Activated B cell treated with CpG ODN at 0.5 μM for 24 hours (primary cell): ENCODE measurements around the gene DYNLT1. TPM values are rescaled to one million over a fixed set of nuclear protein-coding genes. Genes with fewer than 3 reads are reported as not detected.

ENCODE experiments used
- ATAC-seq: fragments of 200-7000 bp; cut with Tn5 transposase; one replicate; pipeline ENCODE4 v1.10.0; 2021; ENCODE audit warnings: low read depth, mild to moderate bottlenecking, moderate library complexity
- CTCF ChIA-PET: fragments of 350-600 bp; sonication (Branson Sonifier 250); formaldehyde crosslinking; loops from one replicate; lab custom pipeline; 2021; ENCODE audit warnings: antibody characterized with exemption; lab: Charles Lee
- POLR2A ChIA-PET: fragments of 350-600 bp; sonication (Branson Sonifier 250); formaldehyde crosslinking; loops from one replicate; lab custom pipeline; 2021; ENCODE audit warnings: antibody characterized with exemption; lab: Charles Lee
- DNase-seq: peaks from one replicate; pipeline ENCODE4 v3.0.0; 2022
- H3K27ac Mint-ChIP-seq: one replicate; pipeline ENCODE4 v1.8.0; 2020; ENCODE audit warnings: mixed read lengths
- H3K27me3 Mint-ChIP-seq: one replicate; pipeline ENCODE4 v1.8.0; 2021; ENCODE audit warnings: mixed read lengths
- H3K36me3 Mint-ChIP-seq: one replicate; pipeline ENCODE4 v1.8.0; 2021; ENCODE audit warnings: low read depth, mixed read lengths
- H3K4me1 Mint-ChIP-seq: one replicate; pipeline ENCODE4 v1.8.0; 2021; ENCODE audit warnings: mixed read lengths
- H3K4me3 Mint-ChIP-seq: one replicate; pipeline ENCODE4 v1.8.0; 2020; ENCODE audit warnings: mild to moderate bottlenecking, mixed read lengths
- H3K9me3 Mint-ChIP-seq: one replicate; pipeline ENCODE4 v1.8.0; 2020; ENCODE audit warnings: mixed read lengths
- intact Hi-C: fragments of 100-400 bp; cut with micrococcal nuclease; formaldehyde crosslinking; loops from one replicate; pipeline ENCODE4 v1.15.1; 2024
- total RNA-seq: library from RNA; stranded (reverse); gene quantifications from 2 replicates; pipeline ENCODE4 v1.2.3, GENCODE V29; 2022
- TF ChIP-seq, protein P1 (sequence below): fragments of 200-600 bp; IDR thresholded peaks from one replicate; pipeline ENCODE4 v1.8.0; 2022; ENCODE audit warnings: antibody characterized with exemption, mild to moderate bottlenecking

Gene DYNLT1
- total RNA-seq, 1 donor from 2014 or later: 43.9 TPM

DNA sequence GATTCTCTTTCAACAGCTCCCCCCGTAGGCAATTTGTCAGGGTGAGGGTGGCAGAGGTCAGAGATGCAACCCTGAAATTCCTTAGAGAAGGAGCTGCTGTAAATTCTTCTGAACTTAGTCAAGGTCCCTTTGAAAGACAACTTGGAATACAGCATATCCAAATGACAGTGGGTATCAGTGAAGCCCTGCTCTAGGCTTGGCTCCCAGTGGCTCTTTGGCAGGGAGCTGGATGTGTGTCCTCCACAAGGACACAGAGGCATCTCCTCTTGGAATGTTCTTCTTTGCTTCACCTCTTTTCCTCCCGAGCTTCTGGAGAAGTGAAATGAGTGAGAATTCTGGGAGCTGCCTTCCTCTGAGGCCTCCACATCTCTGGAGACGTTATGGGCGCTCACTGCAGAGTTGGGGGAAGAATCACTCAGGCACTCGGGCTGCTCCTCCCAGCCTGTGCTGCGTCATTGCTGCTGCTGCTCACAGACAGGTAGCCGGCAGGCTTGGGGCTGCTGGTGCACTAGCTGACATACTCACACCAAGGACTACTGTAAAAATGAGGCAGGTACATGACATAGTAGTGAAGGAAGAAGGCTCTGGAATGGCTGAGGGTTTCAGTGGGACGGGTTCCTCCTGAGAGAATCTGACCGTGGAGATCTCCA, 34.1 kb downstream of the DYNLT1 start:
- H3K4me3 Mint-ChIP-seq: no peak overlapping the region
- no peak overlapping the region for H3K27ac Mint-ChIP-seq

DNA sequence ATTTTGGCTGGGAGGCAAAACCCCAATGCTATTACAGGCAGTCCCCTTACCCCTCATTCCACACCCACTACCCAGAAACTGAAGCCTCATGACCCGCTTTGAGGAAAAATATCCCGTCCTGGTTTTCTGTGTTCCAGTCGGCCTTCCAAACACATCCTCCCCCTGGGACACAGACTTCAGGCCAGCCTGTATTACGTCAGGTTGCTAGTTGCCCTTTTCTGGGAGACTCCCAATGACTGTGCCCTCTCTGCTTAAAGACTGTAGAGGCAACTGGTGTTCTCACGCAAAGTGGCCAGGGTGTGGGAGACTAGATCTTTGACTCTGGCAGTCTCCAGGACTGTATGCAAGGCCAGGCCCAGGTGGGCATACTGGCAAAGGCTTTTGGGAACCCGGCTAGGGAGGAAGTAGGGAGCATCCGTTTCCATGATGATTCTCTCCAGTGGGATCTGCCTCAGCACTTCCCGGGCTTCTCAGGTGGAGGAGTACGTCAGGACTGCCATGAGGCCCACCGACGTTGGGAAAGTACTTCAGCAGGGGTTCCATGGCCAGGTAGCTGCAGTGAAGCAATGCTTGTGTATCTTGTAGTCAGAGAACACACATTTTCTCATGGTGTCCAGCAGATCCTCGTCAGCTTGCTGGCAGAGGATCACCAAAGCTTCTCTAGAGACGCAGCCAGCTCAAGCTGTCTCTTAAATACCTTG, 34.9 kb downstream of the DYNLT1 start:
- intact Hi-C loops: no loop called here
- no peaks in the 10 kb centered on the region for H3K27me3 Mint-ChIP-seq
- no peak for ATAC-seq
- CTCF ChIA-PET: interaction anchor here (1.3 kb wide), 1 partner anchor 82 kb away, joined by 6 read pairs; no protein-coding TSS in a partner anchor
- no peak for DNase-seq
- POLR2A ChIA-PET: no interaction called here
- H3K27ac Mint-ChIP-seq: no peak overlapping the region
- no peaks in the 10 kb centered on the region for H3K9me3 Mint-ChIP-seq
- TF ChIP-seq, protein P1, sequence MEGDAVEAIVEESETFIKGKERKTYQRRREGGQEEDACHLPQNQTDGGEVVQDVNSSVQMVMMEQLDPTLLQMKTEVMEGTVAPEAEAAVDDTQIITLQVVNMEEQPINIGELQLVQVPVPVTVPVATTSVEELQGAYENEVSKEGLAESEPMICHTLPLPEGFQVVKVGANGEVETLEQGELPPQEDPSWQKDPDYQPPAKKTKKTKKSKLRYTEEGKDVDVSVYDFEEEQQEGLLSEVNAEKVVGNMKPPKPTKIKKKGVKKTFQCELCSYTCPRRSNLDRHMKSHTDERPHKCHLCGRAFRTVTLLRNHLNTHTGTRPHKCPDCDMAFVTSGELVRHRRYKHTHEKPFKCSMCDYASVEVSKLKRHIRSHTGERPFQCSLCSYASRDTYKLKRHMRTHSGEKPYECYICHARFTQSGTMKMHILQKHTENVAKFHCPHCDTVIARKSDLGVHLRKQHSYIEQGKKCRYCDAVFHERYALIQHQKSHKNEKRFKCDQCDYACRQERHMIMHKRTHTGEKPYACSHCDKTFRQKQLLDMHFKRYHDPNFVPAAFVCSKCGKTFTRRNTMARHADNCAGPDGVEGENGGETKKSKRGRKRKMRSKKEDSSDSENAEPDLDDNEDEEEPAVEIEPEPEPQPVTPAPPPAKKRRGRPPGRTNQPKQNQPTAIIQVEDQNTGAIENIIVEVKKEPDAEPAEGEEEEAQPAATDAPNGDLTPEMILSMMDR: no peak
- no peak overlapping the region for H3K4me3 Mint-ChIP-seq
- peaks cover 70% of the 10 kb centered on the region for H3K36me3 Mint-ChIP-seq
- H3K4me1 Mint-ChIP-seq: no peaks in the 10 kb centered on the region

More for the DNA sequence above, 34.1 kb downstream of the DYNLT1 start:
- Mint-ChIP-seq H3K9me3 (no peaks in the 10 kb centered on the region), H3K27me3 (no peaks in the 10 kb centered on the region), H3K4me1 (no peaks in the 10 kb centered on the region), H3K36me3 (peaks cover 77% of the 10 kb centered on the region)
- DNase-seq: no peak
- ChIA-PET POLR2A (no interaction called here), CTCF (interaction anchor here (1.3 kb wide), 1 partner anchor 81 kb away, joined by 6 read pairs; no protein-coding TSS in a partner anchor)
- TF ChIP-seq, protein P1: no peak
- intact Hi-C loops: no loop called here
- no peak for ATAC-seq

DNA sequence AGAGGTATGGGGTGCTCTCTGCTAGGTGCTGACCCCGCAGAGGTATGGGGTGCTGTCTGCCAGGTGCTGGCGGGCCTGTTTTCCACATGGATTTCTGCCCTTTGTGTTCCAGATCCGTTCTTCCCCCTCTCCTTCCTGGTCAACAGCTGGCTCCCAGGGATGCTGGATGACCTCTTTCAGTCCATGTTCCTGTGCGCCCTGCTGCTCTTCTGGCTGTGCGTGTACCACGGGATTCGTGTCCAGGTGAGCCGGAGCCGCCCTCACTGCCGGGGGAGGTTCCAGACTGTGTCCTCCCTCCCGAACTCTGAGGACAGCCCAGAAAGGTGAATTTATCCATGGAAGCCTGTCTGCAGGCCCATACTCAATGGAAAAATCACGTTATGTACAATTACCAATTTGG, 36.3 kb downstream of the DYNLT1 start:
- intact Hi-C loops: no loop called here
- POLR2A ChIA-PET: no interaction called here
- H3K36me3 Mint-ChIP-seq: peaks cover 73% of the 10 kb centered on the region
- H3K4me1 Mint-ChIP-seq: no peaks in the 10 kb centered on the region
- H3K9me3 Mint-ChIP-seq: no peaks in the 10 kb centered on the region
- CTCF ChIA-PET: interaction anchor here (7.4 kb wide), 1 partner anchor 388 kb away, joined by 50 read pairs; no protein-coding TSS in a partner anchor
- H3K27ac Mint-ChIP-seq: no peak overlapping the region
- ATAC-seq: no peak
- no peak for DNase-seq
- TF ChIP-seq, protein P1: no peak
- H3K27me3 Mint-ChIP-seq: no peaks in the 10 kb centered on the region
- H3K4me3 Mint-ChIP-seq: no peak overlapping the region

DNA sequence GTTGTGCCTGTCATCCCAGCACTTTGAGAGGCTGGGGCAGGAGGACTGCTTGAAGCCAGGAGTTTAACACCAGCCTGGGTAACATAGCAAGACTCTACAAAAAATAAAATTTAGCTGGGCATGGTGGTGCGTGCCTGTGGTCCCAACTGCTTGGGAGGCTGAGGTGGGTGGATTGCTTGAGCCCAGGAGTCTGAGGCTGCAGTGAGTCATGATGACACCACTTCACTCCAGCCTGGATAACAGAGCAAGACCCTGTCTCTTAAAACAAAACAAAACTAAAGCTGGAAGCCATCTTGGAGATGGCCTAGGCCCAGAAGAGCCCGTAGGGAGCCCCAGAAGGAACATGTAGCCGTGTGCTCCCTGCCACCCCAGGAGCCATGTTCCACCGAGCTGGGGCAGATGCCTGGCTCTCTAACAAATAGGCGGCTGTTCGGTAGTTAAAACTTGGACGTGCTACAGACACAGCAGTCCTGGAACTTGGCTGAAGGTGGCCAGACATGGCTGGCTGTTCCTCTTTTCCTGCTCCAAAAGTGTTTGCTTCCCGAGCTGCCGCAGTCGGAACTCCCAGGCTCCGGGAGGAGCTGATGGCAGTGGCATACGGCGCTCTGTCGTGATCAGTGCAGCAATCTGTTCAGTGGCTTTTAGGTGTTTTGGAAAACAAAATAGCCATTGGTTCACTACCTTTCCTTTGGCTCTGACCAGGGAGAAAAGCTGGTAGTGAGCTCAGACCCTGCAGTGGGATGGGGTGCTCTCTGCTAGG, 37.0 kb downstream of the DYNLT1 start:
- ChIA-PET CTCF (interaction anchor here (0.9 to 7.4 kb wide), 2 partner anchors 387 to 393 kb away, joined by 4 to 50 read pairs; no protein-coding TSS in a partner anchor), POLR2A (no interaction called here)
- Mint-ChIP-seq H3K27me3 (no peaks in the 10 kb centered on the region), H3K9me3 (no peaks in the 10 kb centered on the region), H3K4me1 (no peaks in the 10 kb centered on the region), H3K4me3 (no peak overlapping the region), H3K27ac (no peak overlapping the region), H3K36me3 (peaks cover 73% of the 10 kb centered on the region)
- intact Hi-C loops: no loop called here
- ATAC-seq (no peak), DNase-seq (no peak)
- TF ChIP-seq, protein P1: no peak
